ENCODE measurements around the gene KCTD16. TPM values are rescaled to one million over a fixed set of nuclear protein-coding genes. Genes with fewer than 3 reads are reported as not detected.

KCTD16 gene
- total RNA-seq, 2 donors from 2014 or later = 0.02 to 0.03 TPM

DNA sequence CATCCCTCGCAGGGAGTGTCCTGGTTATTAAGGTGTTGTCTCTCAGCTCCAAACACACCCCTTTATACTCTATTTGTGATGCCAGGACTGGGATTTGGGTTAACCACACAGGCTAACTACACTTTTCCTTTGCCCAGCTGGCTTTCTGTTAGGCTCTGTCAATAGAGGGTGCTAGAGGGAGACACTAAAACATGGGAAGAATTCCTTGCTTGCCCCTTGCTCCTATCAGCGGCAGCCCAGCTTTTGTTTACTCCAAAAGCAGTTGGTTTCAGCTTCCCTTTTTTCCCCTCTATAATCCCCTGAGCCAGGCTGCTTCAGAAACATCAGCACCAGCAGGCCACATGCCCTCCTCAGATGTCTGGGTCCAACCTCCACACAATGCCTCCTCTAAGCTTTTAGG lies 297.1 kb downstream of the KCTD16 start:
- peak; percentile 19 for DNase-seq

DNA sequence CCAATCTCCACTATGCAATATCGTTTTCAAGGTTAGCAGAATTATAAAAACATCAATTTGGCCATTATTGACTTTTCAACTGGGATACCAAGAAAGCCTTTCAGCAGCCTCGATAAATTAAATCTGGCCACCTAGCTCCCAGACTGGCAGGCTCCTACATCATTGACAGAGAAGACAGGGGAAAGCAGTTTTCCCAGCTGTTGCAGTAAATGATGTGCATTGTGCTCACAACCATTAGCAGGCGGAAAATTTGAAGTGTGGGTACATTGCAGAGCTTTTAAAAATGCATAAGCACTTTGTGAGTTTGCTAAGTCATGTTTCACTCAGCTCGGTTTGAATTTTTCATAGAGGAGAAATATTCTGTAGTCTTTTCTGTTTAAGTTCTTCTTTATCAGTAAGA lies 297.9 kb downstream of the KCTD16 start:
- no peaks in the 10 kb centered on the region for H3K4me1 ChIP-seq
- intact Hi-C loops (cut with DNase I) = no loop called here
- no peak overlapping the region for H3K27ac ChIP-seq
- no peak overlapping the region for H3K4me3 ChIP-seq
- no peak for DNase-seq
- no peak overlapping the region for H3K9ac ChIP-seq (ENCODE audit: low read depth in 2 of 2, low read length in 2 of 2)
- no peaks in the 10 kb centered on the region for H3K9me3 ChIP-seq
- no peaks in the 10 kb centered on the region for H3K27me3 ChIP-seq
- no peak for TF ChIP-seq CTCF (IDR thresholded peaks at IDR 0.05)
- no peaks in the 10 kb centered on the region for H3K36me3 ChIP-seq

More for the DNA sequence above, 297.1 kb downstream of the KCTD16 start:
- Histone ChIP-seq H3K27ac (no peak overlapping the region), H3K4me1 (no peaks in the 10 kb centered on the region), H3K36me3 (no peaks in the 10 kb centered on the region), H3K27me3 (no peaks in the 10 kb centered on the region), H3K9ac (ENCODE audit: low read depth in 2 of 2, low read length in 2 of 2) (no peak overlapping the region), H3K4me3 (no peak overlapping the region), H3K9me3 (no peaks in the 10 kb centered on the region)
- intact Hi-C loops (cut with DNase I) = no loop called here
- no peak for TF ChIP-seq CTCF (IDR thresholded peaks at IDR 0.05)

DNA sequence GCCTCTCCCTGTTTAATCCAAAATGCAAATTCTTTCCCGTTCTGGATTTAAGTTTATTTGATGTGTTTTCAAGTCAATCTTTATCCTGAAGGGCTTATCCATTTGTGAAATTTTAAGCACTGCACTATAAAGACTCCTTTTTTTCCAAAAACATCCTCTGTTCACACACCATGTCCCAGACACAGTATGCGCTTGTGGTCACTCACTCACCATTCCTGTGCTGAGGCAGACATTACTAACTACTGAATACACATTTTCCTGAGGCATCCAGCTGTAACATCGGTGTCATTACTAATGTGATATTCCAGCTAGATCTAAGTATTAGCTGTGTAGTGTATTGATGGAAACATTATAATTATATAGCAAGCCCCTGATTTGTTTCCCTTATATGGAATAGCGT lies 298.4 kb downstream of the KCTD16 start:
- no peaks in the 10 kb centered on the region for H3K27me3 ChIP-seq
- no peak for TF ChIP-seq CTCF (IDR thresholded peaks at IDR 0.05)
- no peak for DNase-seq
- intact Hi-C loops (cut with DNase I) = no loop called here
- H3K9ac ChIP-seq (ENCODE audit: low read depth in 2 of 2, low read length in 2 of 2) = no peak overlapping the region
- no peak overlapping the region for H3K27ac ChIP-seq
- no peaks in the 10 kb centered on the region for H3K4me1 ChIP-seq
- no peaks in the 10 kb centered on the region for H3K36me3 ChIP-seq
- H3K9me3 ChIP-seq = no peaks in the 10 kb centered on the region
- H3K4me3 ChIP-seq = no peak overlapping the region

DNA sequence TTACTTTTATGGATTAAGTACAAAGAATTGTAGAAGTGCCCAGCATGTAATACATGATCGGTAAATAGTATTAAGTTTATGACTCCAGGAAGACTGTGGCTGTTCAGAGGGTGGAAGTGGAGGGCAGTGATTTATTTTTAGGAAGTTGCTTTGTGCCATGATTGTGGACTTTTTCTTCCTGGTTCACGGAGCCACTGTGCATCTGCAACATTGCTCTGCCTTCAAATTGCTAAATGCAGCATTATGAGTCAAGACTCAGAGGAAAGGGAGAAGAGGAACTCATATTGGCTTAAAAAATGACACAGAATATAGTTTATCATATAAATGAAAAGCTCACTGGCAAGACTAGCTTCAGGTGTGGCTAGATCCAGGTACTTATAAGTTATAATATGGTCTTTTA lies 301.5 kb downstream of the KCTD16 start:
- Histone ChIP-seq H3K27ac (no peak overlapping the region), H3K9ac (ENCODE audit: low read depth in 2 of 2, low read length in 2 of 2) (no peak overlapping the region), H3K4me1 (no peaks in the 10 kb centered on the region), H3K9me3 (no peaks in the 10 kb centered on the region), H3K27me3 (no peaks in the 10 kb centered on the region), H3K4me3 (no peak overlapping the region), H3K36me3 (no peaks in the 10 kb centered on the region)
- no peak for DNase-seq
- no peak for TF ChIP-seq CTCF (IDR thresholded peaks at IDR 0.05)
- intact Hi-C loops (cut with DNase I) = no loop called here

GRCh38 chr5:144473650-144474049 lies 303.0 kb downstream of the KCTD16 start:
- H3K4me3 ChIP-seq = no peak overlapping the region
- H3K9ac ChIP-seq (ENCODE audit: low read depth in 2 of 2, low read length in 2 of 2) = no peak overlapping the region
- intact Hi-C loops (cut with DNase I) = no loop called here
- no peaks in the 10 kb centered on the region for H3K9me3 ChIP-seq
- no peak for DNase-seq
- no peaks in the 10 kb centered on the region for H3K4me1 ChIP-seq
- no peaks in the 10 kb centered on the region for H3K36me3 ChIP-seq
- no peak overlapping the region for H3K27ac ChIP-seq
- no peak for TF ChIP-seq CTCF (IDR thresholded peaks at IDR 0.05)
- no peaks in the 10 kb centered on the region for H3K27me3 ChIP-seq

DNA sequence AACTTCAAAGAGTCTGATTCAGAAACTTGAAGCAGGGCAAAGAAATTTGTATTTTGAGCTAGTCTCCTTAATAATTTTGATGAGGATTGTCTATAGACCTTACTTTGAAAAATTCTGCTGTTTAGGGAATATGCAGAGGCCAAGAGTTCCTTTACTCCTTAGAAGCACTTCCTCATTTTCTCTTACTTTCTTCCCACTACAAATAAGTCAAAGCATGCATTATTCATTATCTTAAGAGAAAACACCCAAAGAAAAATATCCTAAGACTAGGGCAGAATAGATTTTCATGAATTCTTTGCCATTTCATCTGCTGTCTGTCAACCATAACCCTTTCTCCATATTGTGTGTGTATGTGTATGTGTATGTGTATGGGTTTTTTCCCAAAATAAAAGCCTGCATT lies 307.9 kb downstream of the KCTD16 start:
- Histone ChIP-seq H3K27ac (no peak overlapping the region), H3K4me1 (no peaks in the 10 kb centered on the region), H3K27me3 (no peaks in the 10 kb centered on the region), H3K9ac (ENCODE audit: low read depth in 2 of 2, low read length in 2 of 2) (no peak overlapping the region), H3K9me3 (no peaks in the 10 kb centered on the region), H3K36me3 (no peaks in the 10 kb centered on the region), H3K4me3 (no peak overlapping the region)
- intact Hi-C loops (cut with DNase I) = no loop called here
- TF ChIP-seq CTCF (IDR thresholded peaks at IDR 0.05) = no peak
- no peak for DNase-seq
